GM19099 (cell line): Measurements from ENCODE around the gene GLP1R.

Source experiments
- POLR2A ChIP-seq: IDR thresholded peaks from 3 replicates; pipeline ENCODE4 v1.6.1; 2011; ENCODE audit warnings: low read depth; ENCODE audit not compliant: insufficient read length; ENCODE audit errors: extremely low read depth

GLP1R gene

GRCh38 chr6:39107641-39108040 is 59.1 kb downstream of the GLP1R start:
- no peak for TF ChIP-seq POLR2A

- TF ChIP-seq POLR2A: no peak
These were observed 59.7 kb downstream of the GLP1R start for GRCh38 chr6:39108041-39108839.

DNA sequence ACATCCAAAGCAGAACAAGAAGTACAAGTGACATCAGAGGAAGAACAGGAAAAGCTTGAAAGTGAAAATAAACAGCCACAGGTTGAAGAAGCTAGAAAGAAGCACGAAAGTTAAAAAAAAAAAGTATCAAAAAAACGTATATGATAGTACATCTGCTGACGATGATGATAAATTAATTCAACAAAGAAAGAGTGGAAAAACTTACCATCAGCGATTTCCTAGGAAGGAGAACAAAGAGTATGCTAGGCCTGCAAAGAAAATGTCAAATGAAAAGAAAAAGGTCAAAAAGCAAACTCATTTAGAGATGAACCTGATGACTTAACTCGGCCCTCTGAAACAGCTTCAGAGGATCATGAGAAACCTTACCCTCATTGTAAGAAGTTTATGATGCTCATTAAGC is 62.7 kb downstream of the GLP1R start:
- TF ChIP-seq POLR2A: no peak

DNA sequence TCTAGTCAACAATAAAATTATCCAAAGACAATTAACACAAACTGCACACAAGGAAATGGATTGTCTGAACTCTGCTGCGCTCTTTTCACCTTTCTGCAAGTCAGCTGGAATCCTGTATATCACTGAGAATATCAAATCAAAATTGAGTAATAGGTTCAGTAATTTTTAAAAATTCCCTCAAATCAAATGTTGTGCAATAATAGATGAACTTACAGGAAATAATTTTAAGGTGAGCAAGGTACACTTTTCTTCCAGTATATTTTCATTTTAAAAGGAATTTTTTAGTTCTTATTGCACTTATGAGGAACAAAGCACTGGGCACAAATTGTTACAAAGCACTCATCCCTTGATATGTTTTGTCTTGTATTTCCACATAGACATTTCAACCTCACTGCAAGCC is 65.2 kb downstream of the GLP1R start:
- TF ChIP-seq POLR2A: no peak

- TF ChIP-seq POLR2A: no peak
These were observed 65.8 kb downstream of the GLP1R start for GRCh38 chr6:39114388-39114703.

DNA sequence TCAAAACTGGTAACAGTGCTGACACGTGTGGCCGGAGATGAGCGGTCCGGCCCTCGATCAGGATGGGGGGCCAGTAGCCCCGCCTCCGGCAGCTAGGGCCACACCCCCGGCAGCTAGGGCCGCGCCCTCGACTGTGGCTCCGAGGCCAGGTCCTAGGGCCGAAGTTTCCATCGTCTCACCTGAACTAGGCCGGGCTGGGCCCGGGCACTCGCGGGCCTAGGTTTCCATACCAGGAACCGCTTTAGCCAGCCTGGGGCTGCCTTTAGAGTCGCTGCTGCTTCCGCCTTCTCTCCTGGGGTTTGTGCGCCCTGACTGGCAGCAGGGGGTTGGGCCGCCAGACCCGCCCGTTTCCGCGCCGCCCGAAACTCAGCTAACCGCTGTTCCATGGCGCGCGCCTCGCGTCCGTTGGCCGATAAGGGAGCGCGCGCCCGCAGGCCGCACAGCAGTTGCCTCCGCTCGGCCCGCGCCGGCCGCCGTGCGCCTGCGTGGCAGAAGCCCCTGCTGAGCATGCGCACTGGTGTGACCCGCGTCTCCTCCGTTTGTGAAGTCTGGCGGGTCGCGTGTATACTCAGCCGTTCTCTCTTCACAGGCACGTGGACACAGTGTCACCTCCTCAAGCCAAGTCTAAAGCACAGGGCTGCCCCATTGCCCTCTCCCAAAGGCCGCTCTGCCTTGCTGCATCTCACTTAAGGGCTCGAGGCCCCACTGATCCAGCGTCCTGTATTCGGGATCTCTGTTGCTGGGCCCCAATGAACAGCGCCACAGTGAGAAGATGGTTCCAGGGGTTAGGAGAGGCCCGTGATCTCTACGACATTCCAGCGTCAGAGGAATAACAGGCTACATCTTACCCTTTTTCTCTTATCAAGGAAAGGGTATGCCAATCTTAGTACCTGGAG is 66.4 kb downstream of the GLP1R start, which contains the start of gene SAYSD1:
Gene SAYSD1, minus strand, starts transcription at position 483 of the 896 bp plus-strand sequence. Its CDS starts 97 bp downstream, at position 386.
- peak; percentile 57 for TF ChIP-seq POLR2A

GRCh38 chr6:39118921-39119320 is 70.3 kb downstream of the GLP1R start:
- TF ChIP-seq POLR2A: no peak

- no peak for TF ChIP-seq POLR2A
These were observed 75.5 kb downstream of the GLP1R start for GRCh38 chr6:39124114-39124513.

DNA sequence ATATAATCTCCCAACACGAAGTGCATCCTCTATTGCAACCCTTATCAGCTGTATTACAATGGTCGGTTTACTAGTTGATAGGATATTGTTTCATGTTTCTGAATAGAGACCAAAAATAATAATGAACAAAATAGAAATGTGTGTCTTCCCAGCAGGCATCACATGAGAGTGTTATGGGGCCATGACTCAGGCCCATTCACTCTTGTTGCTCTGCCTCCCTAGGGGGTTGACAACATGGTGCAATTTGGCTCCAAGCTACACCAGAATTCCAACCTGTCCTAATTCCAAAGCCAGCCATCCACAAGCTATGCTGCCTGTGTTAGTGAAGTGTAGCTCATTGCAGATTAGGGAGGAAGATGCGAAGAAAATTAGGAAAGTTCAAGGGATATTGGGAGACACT is 79.5 kb downstream of the GLP1R start:
- no peak for TF ChIP-seq POLR2A

DNA sequence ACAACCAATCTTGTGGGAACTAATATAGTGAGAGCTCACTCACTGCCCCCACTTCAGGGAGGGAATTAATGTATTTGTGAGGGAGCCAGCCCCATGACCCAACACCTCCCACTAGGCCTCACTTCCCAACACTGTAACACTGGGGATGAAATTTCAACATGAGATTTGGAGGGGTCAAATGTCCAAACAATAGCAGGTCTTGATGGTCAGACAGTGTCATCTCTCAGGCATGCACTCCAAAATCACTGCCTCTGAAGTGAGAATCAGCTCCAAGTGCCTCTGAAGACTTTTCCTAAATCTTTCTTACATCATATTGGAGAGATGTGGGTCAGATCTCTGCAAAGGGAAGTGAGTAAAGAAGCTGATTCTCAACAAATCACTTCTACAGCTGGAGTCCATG is 80.3 kb downstream of the GLP1R start:
- no peak for TF ChIP-seq POLR2A

- no peak for TF ChIP-seq POLR2A
These were observed 82.1 kb downstream of the GLP1R start for GRCh38 chr6:39130691-39131090.

DNA sequence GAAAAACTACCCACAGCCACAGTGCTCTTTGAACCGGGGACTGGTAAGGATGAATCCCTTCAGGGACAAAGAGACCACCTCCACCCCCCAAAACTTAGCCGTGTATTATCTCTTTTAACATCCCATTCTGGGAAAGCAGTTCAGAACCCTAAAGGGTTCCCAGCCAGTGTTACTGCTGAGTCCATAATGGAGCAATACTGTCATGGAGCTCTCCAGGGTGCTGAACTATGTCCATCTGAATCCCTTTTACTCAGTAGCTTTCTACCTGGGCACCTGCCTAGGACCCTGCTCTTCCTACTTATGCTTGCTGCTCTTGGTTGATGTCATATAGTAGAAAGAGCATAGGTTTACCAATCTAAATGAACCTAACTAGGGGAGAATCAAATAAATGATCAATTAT is 88.7 kb downstream of the GLP1R start:
- TF ChIP-seq POLR2A: no peak
